HCT116 (cell line): ENCODE results near the gene GATAD2A. TPM values are rescaled to one million over a fixed set of nuclear protein-coding genes. Genes with fewer than 3 reads are reported as not detected.
A peak's percentile ranks its signal among the peaks of the same experiment; 100 is the strongest.

Source experiments
- ATAC-seq: fragments of 200-7000 bp; cut with Tn5 transposase; 2 replicates; pipeline ENCODE4 v1.9.1; 2020; ENCODE audit warnings: mild to moderate bottlenecking, moderate library complexity
- BruUV-seq: library from RNA; stranded (reverse); fragments of 400-500 nt; replicated peaks from 2 replicates; lab custom pipeline; 2021; lab: Mats Ljungman, UMichigan
- CTCF ChIA-PET: fragments of 300-600 bp; sonication (Branson Sonifier 250); formaldehyde crosslinking; loops from one replicate; lab custom pipeline; 2021; ENCODE audit warnings: antibody characterized with exemption; lab: Charles Lee
- POLR2A ChIA-PET: fragments of 300-600, 350-600 bp; sonication (Branson Sonifier 250); formaldehyde crosslinking; loops from one replicate; lab custom pipeline; 2021; ENCODE audit warnings: antibody characterized with exemption; lab: Charles Lee
- RAD21 ChIA-PET, 2 experiments: fragments of 300-600 bp; sonication (Branson Sonifier 250); formaldehyde crosslinking; loops; one replicate each; lab custom pipeline; 2023; ENCODE audit warnings: low total read pairs in 2 of 2; ENCODE audit not compliant: uncharacterized antibody in 2 of 2, unreplicated experiment in 2 of 2, low non-redundant PET in 1 of 2; lab: Charles Lee
- DNase-seq: peaks from one replicate; pipeline ENCODE4 v3.0.0-alpha.2; 2010; ENCODE audit warnings: low read depth, low spot score
- H2AFZ ChIP-seq: fragments of 200-600 bp; shearing (Covaris generic), sonication (generic); 2 replicates; pipeline ENCODE4 v1.6.1; 2017; ENCODE audit warnings: low read depth, mixed run types, mixed read lengths, antibody characterized with exemption, low read length; ENCODE audit not compliant: poor library complexity, severe bottlenecking
- H3K27ac ChIP-seq: 2 replicates; pipeline ENCODE4 v1.5.1; 2012; ENCODE audit warnings: low read depth, low read length
- H3K27me3 ChIP-seq: fragments of 200-600 bp; sonication (generic); 2 replicates; pipeline ENCODE4 v1.6.1; 2016; ENCODE audit warnings: mixed run types, low read length, mixed read lengths; ENCODE audit not compliant: insufficient read depth
- H3K36me3 ChIP-seq, 2 experiments: fragments of 200-500 bp in 1 of 2; fragments of 200-600 bp in 1 of 2; sonication (Bioruptor generic) in 1 of 2; sonication (generic) in 1 of 2; 2 replicates each; pipeline versions ENCODE4 v1.5.1 to v1.6.1; 2014 to 2016; ENCODE audit warnings: low read length in 2 of 2, inconsistent platforms in 1 of 2, mixed read lengths in 1 of 2, mixed run types in 1 of 2; ENCODE audit not compliant: insufficient read depth in 2 of 2, control insufficient read depth in 1 of 2
- H3K4me1 ChIP-seq, 2 experiments: fragments of 200-600 bp in 1 of 2; sonication (generic) in 1 of 2; 2 replicates each; pipeline versions ENCODE4 v1.5.1 to v1.6.1; 2012 to 2017; ENCODE audit warnings: low read length in 2 of 2, inconsistent platforms in 1 of 2, mild to moderate bottlenecking in 1 of 2, mixed read lengths in 1 of 2, mixed run types in 1 of 2, moderate library complexity in 1 of 2; ENCODE audit not compliant: insufficient read depth in 2 of 2, control insufficient read depth in 1 of 2
- H3K4me2 ChIP-seq: fragments of 200-600 bp; sonication (generic); 2 replicates; pipeline ENCODE4 v1.6.1; 2017; ENCODE audit warnings: mixed run types, low read length, mixed read lengths
- H3K4me3 ChIP-seq, 2 experiments: fragments of 200-600 bp in 1 of 2; sonication (generic) in 1 of 2; replicated peaks in 1 of 2; 2 replicates each; pipeline ENCODE4 v1.5.1; 2011 to 2016; ENCODE audit warnings: low read length in 2 of 2, control low read depth in 1 of 2, low read depth in 1 of 2, mild to moderate bottlenecking in 1 of 2, mixed read lengths in 1 of 2, mixed run types in 1 of 2
- H3K79me2 ChIP-seq: fragments of 200-600 bp; sonication (generic); 2 replicates; pipeline ENCODE4 v1.6.1; 2017; ENCODE audit warnings: mild to moderate bottlenecking, mixed run types, low read length, moderate library complexity, mixed read lengths; ENCODE audit not compliant: insufficient read depth
- H3K9ac ChIP-seq: fragments of 200-600 bp; sonication (generic); 2 replicates; pipeline ENCODE4 v1.6.1; 2016; ENCODE audit warnings: low read length, mixed read lengths
- H3K9me2 ChIP-seq: fragments of 200-600 bp; sonication (generic), shearing (Covaris generic); 2 replicates; pipeline ENCODE4 v1.6.1; 2017; ENCODE audit warnings: mixed run types, mild to moderate bottlenecking, moderate library complexity; ENCODE audit not compliant: insufficient read depth
- H3K9me3 ChIP-seq, 2 experiments: fragments of 200-500 bp in 1 of 2; fragments of 200-600 bp in 1 of 2; sonication (Bioruptor generic) in 1 of 2; sonication (generic) in 1 of 2; 2 replicates each; pipeline ENCODE4 v1.6.1; 2014 to 2017; ENCODE audit warnings: low read length in 2 of 2, mixed read lengths in 2 of 2, inconsistent platforms in 1 of 2, low read depth in 1 of 2, mild to moderate bottlenecking in 1 of 2, mixed run types in 1 of 2, moderate library complexity in 1 of 2; ENCODE audit not compliant: control insufficient read depth in 1 of 2, insufficient read depth in 1 of 2
- H4K20me1 ChIP-seq: fragments of 200-600 bp; sonication (generic), shearing (Covaris generic); 2 replicates; pipeline ENCODE4 v1.6.1; 2017; ENCODE audit warnings: mixed run types, mild to moderate bottlenecking, moderate library complexity; ENCODE audit not compliant: insufficient read depth
- CEBPB ChIP-seq: IDR thresholded peaks from 2 replicates; pipeline ENCODE4 v1.6.1; 2012; ENCODE audit warnings: low read depth
- EGR1 ChIP-seq: IDR thresholded peaks from 2 replicates; pipeline ENCODE4 v1.6.1; 2012; ENCODE audit warnings: low read depth
- ELF1 ChIP-seq: IDR thresholded peaks from 2 replicates; pipeline ENCODE4 v1.6.1; 2012; ENCODE audit warnings: low read depth, borderline replicate concordance
- FOSL1 ChIP-seq: IDR thresholded peaks from 2 replicates; pipeline ENCODE4 v1.6.1; 2012; ENCODE audit warnings: low read depth
- JUND ChIP-seq: IDR thresholded peaks from 2 replicates; pipeline ENCODE4 v1.6.1; 2012
- POLR2A ChIP-seq: IDR thresholded peaks from 2 replicates; pipeline ENCODE4 v1.7.0; 2011; ENCODE audit warnings: borderline replicate concordance; ENCODE audit not compliant: insufficient read depth, insufficient read length; ENCODE audit errors: extremely low read depth
- POLR2AphosphoS5 ChIP-seq: IDR thresholded peaks from 2 replicates; pipeline ENCODE4 v1.6.1; 2011; ENCODE audit warnings: mild to moderate bottlenecking, low read depth, low read length, moderate library complexity
- RAD21 ChIP-seq: IDR thresholded peaks from 2 replicates; pipeline ENCODE4 v1.6.1; 2012; ENCODE audit warnings: low read depth, mild to moderate bottlenecking
- SP1 ChIP-seq: IDR thresholded peaks from 2 replicates; pipeline ENCODE4 v1.6.1; 2012; ENCODE audit warnings: low read depth
- SRF ChIP-seq: IDR thresholded peaks from 2 replicates; pipeline ENCODE4 v1.6.1; 2012; ENCODE audit warnings: low read depth
- TCF7L2 ChIP-seq: IDR thresholded peaks from 2 replicates; pipeline ENCODE4 v1.7.0; 2011; ENCODE audit warnings: borderline replicate concordance, inconsistent platforms; ENCODE audit not compliant: insufficient read depth, insufficient read length; ENCODE audit errors: extremely low read depth
- YY1 ChIP-seq: IDR thresholded peaks from 2 replicates; pipeline ENCODE4 v1.6.1; 2011; ENCODE audit warnings: low read length, low read depth, moderate library complexity, mild to moderate bottlenecking; ENCODE audit not compliant: insufficient replicate concordance; ENCODE audit errors: extremely low read depth
- ZFX ChIP-seq: fragments of 450-650 bp; IDR thresholded peaks from 2 replicates; pipeline ENCODE4 v1.6.1; 2017
- ZNF274 ChIP-seq: fragments of 200-500 bp; sonication (Bioruptor generic); IDR thresholded peaks from 2 replicates; pipeline ENCODE4 v1.6.1; 2014; ENCODE audit warnings: mild to moderate bottlenecking, low read depth, low read length, inconsistent platforms
- intact Hi-C: fragments of 100-400 bp; cut with micrococcal nuclease; formaldehyde crosslinking; loops from 2 replicates; pipeline ENCODE4 v1.10.0; 2022
- total RNA-seq: library from RNA; stranded (reverse); gene quantifications from one replicate; pipeline ENCODE4 v1.2.1, GENCODE V29; 2021; ENCODE audit not compliant: unreplicated experiment
- TF ChIP-seq, protein P1 (sequence below): IDR thresholded peaks from 2 replicates; pipeline ENCODE4 v1.6.1; 2011; ENCODE audit warnings: mild to moderate bottlenecking, low read length, moderate library complexity; ENCODE audit not compliant: insufficient replicate concordance; ENCODE audit errors: extremely low read depth
- TF ChIP-seq, protein P2 (sequence below), 3 experiments: fragments of 200-600 bp in 1 of 3; sonication (generic) in 1 of 3; IDR thresholded peaks in 2 of 3; conservative IDR thresholded peaks in 1 of 3; 2 replicates each; pipeline ENCODE4 v1.5.1; 2012 to 2017; ENCODE audit warnings: low read depth in 2 of 3, low read length in 2 of 3, antibody characterized with exemption in 1 of 3, borderline replicate concordance in 1 of 3, control low read depth in 1 of 3, mild to moderate bottlenecking in 1 of 3, mixed read lengths in 1 of 3, mixed run types in 1 of 3, moderate library complexity in 1 of 3; ENCODE audit not compliant: insufficient read depth in 1 of 3
- TF ChIP-seq, protein P3 (sequence below): IDR thresholded peaks from 2 replicates; pipeline ENCODE4 v1.6.1; 2012; ENCODE audit warnings: low read depth

The GATAD2A gene
- total RNA-seq, 1 experiment from 2014 or later: 130 TPM

DNA sequence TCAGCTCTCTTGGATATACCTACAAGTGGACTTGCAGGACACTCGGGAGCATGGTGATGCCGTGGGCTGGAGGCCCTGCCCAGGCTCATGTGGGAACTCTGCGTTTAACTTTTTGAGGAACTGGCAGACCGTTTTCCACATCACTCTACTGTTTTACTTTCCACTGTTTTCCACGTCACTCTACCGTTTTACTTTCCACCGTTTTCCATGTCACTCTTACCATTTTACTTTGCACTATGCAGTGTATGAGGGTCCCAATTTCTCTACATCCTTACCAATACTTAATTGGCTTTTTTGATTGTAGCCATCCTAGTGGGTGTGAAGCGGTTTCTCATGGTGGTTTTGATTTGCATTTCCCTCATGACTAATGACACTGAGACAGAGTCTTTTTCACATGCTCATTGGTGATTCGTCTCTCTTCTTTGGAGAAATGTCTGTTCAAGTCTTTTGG lies 40.5 kb downstream of the GATAD2A start (continued):
- no peak for TF ChIP-seq SP1

DNA sequence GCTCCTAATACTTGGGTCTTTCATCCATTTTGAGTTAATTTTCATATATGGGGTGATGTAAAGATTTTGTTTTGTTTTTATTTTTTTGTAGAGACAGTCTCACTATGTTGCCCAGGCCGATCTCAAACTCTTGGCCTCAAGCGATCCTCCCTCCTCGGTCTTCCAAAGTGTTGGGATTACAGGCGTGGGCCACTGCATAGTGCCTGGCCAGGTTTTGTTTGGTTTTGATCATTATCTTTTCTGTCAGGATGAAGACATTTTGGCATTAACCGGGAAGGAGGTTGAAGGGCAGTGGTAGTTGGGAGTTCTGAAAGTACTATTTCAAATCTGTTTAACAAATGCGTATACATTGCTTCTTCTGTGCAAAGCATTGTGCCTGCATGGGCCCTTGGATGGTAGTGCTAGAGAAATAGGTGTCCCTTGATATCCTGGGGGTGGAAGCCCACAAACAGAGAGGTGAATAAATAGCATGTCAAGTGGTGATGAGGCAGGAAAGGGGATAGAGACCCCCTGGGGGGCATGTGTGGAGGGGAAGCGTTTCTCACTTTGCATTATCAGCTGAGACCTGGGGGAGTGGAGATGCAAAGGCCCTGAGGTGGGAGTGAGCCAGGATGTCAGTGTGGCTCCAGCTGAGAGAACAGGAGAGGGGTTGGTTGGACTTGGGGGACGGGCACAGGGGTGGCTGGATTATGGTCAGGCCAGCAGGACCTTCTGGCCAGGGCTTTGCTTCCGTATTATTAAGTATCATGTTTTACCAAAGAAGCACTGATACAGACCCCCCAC lies 41.4 kb downstream of the GATAD2A start:
- ATAC-seq (no peak), DNase-seq (no peak)
- H3K9me3 ChIP-seq: no peaks in the 10 kb centered on the region
- peaks cover 15% of the 10 kb centered on the region; the same call in 1 of the 2 replicates for H4K20me1 ChIP-seq
- POLR2A ChIA-PET: no interaction called here
- H3K27me3 ChIP-seq: no peaks in the 10 kb centered on the region
- TF ChIP-seq TCF7L2 (no peak), YY1 (no peak), EGR1 (no peak), ZFX (no peak), POLR2A (no peak), RAD21 (no peak), POLR2AphosphoS5 (no peak), CEBPB (no peak), FOSL1 (no peak), SP1 (no peak), ELF1 (no peak), JUND (no peak), ZNF274 (no peak), SRF (no peak)
- TF ChIP-seq, protein P1, sequence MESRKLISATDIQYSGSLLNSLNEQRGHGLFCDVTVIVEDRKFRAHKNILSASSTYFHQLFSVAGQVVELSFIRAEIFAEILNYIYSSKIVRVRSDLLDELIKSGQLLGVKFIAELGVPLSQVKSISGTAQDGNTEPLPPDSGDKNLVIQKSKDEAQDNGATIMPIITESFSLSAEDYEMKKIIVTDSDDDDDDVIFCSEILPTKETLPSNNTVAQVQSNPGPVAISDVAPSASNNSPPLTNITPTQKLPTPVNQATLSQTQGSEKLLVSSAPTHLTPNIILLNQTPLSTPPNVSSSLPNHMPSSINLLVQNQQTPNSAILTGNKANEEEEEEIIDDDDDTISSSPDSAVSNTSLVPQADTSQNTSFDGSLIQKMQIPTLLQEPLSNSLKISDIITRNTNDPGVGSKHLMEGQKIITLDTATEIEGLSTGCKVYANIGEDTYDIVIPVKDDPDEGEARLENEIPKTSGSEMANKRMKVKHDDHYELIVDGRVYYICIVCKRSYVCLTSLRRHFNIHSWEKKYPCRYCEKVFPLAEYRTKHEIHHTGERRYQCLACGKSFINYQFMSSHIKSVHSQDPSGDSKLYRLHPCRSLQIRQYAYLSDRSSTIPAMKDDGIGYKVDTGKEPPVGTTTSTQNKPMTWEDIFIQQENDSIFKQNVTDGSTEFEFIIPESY: no peak
- TF ChIP-seq, protein P2, sequence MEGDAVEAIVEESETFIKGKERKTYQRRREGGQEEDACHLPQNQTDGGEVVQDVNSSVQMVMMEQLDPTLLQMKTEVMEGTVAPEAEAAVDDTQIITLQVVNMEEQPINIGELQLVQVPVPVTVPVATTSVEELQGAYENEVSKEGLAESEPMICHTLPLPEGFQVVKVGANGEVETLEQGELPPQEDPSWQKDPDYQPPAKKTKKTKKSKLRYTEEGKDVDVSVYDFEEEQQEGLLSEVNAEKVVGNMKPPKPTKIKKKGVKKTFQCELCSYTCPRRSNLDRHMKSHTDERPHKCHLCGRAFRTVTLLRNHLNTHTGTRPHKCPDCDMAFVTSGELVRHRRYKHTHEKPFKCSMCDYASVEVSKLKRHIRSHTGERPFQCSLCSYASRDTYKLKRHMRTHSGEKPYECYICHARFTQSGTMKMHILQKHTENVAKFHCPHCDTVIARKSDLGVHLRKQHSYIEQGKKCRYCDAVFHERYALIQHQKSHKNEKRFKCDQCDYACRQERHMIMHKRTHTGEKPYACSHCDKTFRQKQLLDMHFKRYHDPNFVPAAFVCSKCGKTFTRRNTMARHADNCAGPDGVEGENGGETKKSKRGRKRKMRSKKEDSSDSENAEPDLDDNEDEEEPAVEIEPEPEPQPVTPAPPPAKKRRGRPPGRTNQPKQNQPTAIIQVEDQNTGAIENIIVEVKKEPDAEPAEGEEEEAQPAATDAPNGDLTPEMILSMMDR (IDR thresholded peaks at IDR 0.05 in 2 of 3, conservative IDR thresholded peaks at IDR 0.05 in 1 of 3; ENCODE audit: borderline replicate concordance in 1 of 3, insufficient read depth in 1 of 3, low read depth in 2 of 3, low read length in 2 of 3): no peak
- TF ChIP-seq, protein P3, sequence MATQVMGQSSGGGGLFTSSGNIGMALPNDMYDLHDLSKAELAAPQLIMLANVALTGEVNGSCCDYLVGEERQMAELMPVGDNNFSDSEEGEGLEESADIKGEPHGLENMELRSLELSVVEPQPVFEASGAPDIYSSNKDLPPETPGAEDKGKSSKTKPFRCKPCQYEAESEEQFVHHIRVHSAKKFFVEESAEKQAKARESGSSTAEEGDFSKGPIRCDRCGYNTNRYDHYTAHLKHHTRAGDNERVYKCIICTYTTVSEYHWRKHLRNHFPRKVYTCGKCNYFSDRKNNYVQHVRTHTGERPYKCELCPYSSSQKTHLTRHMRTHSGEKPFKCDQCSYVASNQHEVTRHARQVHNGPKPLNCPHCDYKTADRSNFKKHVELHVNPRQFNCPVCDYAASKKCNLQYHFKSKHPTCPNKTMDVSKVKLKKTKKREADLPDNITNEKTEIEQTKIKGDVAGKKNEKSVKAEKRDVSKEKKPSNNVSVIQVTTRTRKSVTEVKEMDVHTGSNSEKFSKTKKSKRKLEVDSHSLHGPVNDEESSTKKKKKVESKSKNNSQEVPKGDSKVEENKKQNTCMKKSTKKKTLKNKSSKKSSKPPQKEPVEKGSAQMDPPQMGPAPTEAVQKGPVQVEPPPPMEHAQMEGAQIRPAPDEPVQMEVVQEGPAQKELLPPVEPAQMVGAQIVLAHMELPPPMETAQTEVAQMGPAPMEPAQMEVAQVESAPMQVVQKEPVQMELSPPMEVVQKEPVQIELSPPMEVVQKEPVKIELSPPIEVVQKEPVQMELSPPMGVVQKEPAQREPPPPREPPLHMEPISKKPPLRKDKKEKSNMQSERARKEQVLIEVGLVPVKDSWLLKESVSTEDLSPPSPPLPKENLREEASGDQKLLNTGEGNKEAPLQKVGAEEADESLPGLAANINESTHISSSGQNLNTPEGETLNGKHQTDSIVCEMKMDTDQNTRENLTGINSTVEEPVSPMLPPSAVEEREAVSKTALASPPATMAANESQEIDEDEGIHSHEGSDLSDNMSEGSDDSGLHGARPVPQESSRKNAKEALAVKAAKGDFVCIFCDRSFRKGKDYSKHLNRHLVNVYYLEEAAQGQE: no peak
- H3K9me2 ChIP-seq: no peaks in the 10 kb centered on the region
- no peak overlapping the region for H3K4me3 ChIP-seq
- H3K4me2 ChIP-seq: no peak overlapping the region
- H3K79me2 ChIP-seq: peaks cover 100% of the 10 kb centered on the region
- no peak overlapping the region for H3K9ac ChIP-seq
- CTCF ChIA-PET: no interaction called here
- H2AFZ ChIP-seq: no peak overlapping the region
- TSS peak; percentile 24 for BruUV-seq
- peaks cover 0 to 24% of the 10 kb centered on the region in 2 experiments; a peak in 2 of 4 replicates for H3K4me1 ChIP-seq
- RAD21 ChIA-PET: no interaction called here
- no peak overlapping the region for H3K27ac ChIP-seq
- no peaks in the 10 kb centered on the region for H3K36me3 ChIP-seq
- intact Hi-C loops: no loop called here
